ENCODE measurements around the gene CLPSL1.

Gene CLPSL1

DNA sequence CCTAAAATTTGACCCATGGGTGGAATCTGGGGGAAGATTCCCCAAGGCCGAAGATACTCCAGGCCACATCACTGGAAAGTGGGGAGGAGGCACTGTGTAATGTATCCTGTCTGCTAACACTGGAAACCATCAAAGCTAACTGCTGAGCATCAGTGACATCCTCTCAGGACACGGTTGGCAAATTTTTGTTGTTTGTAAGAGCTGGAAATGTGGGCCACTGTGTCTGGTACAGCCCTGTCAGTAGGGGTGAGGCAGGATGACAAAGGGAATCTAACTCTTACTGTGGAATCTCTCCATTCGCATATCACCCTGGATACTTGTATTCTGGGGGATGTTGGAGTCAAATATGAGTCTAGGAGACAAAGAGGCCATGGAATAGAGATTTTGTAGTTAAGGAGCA lies 21.4 kb upstream of the CLPSL1 start:
- DNase-seq = no peak

GRCh38 chr6:35765739-35766138 lies 15.1 kb upstream of the CLPSL1 start:
- DNase-seq = no peak

DNA sequence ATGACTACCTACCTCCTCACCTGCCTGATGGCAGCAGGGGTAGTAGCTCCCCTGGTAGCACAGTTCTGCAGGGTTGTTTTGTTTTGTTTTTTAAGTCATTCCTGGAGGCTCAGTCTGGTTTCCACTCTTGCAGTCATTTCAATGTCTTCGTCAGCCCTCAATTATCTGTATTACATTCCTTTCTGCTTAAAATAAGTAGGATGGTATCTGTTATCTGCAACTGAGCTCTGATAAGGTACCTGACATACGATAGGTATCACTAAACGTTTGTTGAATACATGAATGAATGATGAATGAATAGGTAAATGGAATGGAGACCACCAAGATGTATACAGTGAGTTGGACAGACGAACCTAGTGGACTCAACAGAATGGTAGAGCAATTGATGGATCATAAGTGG lies 11.6 kb upstream of the CLPSL1 start:
- no peak for DNase-seq

- DNase-seq = no peak
These were observed 9.5 kb upstream of the CLPSL1 start for GRCh38 chr6:35771343-35771627.

DNA sequence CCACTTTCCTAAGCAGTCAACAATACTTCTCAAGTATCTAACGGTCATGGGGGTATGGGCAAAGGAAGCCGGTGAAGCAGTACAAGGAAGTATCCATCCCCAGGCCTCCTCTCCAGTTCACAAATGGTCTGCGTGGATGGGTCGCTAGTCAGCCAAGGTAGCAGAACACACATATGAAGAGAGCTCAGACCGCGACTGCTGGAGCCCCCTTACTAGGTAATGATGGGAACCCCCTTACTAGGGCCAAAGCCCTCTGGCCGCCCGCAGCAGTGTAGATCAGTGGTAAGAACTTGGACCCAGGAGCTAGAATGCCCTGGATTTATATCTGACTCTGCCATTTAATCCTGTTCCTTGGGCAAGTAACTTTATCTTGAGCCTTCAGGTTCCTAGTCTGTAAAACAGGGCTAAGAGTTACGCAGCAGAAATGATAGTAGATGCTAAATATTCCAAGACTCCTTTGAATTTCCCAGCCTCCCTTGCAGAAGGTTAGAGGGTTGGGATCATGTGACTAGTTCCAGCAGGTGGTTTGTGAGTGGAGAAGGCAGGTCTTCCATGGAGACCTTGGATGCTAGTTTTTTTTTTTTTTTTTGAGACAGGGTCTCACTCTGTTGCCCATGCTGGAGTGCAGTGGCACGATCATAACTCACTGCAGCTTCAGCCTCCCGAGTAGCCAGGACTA lies 6.6 kb upstream of the CLPSL1 start:
- no peak for DNase-seq

DNA sequence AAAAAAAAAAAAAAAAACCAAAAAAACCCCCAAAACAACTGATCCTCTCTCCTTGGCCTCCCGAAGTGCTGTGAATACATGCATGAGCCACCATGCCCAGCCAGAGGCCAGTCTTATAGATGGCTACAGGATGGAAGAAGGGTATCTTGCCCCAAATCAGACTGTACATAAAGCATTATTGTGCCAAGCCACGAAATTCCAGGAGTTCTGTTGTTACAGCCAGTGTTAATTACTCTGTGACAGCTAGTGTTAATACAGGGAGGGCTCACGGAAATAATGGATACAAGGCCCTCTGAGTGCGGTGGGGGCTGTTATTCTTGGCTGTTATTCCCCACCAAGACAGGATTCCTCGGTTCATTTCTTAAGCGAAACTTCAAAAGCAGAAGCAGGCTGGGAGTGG lies 5.8 kb upstream of the CLPSL1 start:
- no peak for DNase-seq

DNA sequence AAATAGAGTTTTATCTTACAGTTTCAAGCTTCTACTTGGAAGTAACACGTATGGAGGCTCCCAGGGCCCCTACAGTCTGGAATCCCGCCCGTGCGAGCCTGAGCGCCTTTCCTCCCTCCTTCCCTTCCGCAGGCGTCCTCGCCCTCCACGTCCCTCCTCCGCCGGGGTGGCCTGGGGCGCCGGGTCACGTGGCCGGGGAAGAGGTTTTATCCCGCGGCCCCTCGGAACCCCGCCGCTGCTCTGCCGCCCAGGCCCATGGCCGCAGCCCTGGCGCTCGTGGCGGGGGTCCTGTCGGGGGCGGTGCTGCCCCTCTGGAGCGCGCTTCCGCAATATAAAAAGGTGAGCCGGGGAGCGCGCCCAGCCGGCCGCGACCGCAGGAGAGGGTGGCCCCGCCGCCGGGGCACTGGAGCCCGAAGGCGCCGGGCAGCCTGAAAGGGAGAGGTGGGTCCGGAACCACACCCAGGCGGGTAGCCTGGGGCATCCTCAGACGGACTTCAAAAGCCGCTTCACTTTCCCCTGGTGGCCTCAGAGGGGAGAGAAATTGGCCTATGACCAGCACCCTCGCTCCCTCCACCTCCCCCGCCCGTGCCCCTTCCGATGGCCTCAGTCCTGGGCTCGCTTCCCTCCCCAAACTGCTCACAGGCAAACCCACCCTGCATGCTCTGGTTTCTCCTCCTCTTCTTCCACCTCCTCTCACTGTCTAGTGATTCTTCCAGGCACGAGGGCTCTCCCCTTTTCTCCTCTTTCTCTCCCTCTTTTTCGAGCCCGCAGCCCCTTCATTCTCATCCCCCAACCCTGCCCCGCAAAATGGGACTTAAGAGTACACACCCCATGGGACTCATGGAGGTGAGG lies 4.2 kb upstream of the CLPSL1 start, which contains the start of gene CLPSL2:
CLPSL2 (plus strand) TSS at position 235 of the 852 bp plus-strand sequence; CDS start at position 256, 21 bp downstream.
- DNase-seq = no peak

- DNase-seq = no peak
These were observed 3.3 kb upstream of the CLPSL1 start for GRCh38 chr6:35777356-35778102.

DNA sequence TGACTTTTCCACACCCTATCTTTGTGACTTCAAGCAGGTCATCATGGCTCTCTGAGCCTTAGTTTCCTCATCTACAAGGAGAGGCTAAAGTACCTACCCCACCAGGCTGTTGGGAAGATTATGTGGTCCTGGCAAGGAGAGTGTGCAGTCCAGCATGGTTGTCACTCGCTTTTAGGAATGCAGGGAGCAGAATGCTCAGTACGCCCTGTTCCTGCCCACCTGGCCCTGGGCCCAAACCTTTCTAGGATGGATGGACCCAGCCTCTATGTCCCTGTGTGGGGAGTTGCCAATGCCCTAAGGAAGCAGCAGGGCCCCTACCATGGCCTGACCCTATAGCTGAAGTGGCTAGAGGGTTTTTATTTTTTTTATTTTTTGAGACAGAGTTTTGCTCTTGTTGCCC lies 2.4 kb upstream of the CLPSL1 start:
- no peak for DNase-seq

- no peak for DNase-seq
These were observed 471 bp downstream of the CLPSL1 start for GRCh38 chr6:35781290-35781689.

DNA sequence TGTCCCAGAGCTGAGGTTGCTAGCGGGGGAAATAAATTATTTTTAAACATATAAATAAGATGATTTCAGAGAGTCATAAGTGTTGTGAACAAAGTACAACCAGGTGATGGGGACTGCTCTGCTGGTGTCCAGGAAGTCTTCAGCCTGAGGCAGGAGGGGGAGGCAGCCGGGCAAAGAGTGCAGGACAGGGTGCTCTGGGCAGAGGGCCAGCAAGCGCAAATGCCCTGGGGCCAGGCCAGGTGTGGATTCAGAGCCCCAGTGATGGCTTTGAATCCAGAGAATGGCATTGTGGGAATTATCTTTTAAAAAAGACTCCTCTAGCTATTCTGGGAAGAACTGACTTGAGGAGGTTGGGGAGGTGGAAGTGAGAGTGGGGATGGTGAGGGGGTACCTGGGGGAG lies 1.6 kb downstream of the CLPSL1 start:
- DNase-seq = no peak

- DNase-seq = no peak
These were observed 3.4 kb downstream of the CLPSL1 start for GRCh38 chr6:35784200-35784599.

DNA sequence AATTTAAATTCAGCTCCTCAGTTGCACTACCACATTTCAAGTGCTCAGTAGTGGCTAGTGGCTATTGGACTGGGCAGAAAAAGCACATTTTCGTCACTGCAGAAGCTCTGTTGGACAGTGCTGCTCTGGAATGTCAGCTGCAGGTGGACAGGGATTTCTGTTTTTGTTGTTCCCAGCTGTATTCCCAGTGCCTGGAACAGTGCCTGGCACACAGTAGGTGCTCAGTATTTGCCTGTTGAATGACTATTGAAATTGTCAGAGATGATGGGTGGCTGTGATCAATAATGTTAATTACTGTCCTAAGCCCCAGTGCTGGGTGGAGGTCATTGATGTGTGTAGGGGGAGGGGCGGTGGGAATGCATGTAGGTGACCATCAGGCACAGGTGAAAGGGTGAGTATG lies 5.5 kb downstream of the CLPSL1 start:
- no peak for DNase-seq

- no peak for DNase-seq
These were observed 6.0 kb downstream of the CLPSL1 start for GRCh38 chr6:35786810-35787209.

- no peak for DNase-seq
These were observed 6.7 kb downstream of the CLPSL1 start for GRCh38 chr6:35787266-35788218.

- DNase-seq = no peak
These were observed 7.7 kb downstream of the CLPSL1 start for GRCh38 chr6:35788423-35788982.

- no peak for DNase-seq
These were observed 9.9 kb downstream of the CLPSL1 start for GRCh38 chr6:35790683-35791082.

DNA sequence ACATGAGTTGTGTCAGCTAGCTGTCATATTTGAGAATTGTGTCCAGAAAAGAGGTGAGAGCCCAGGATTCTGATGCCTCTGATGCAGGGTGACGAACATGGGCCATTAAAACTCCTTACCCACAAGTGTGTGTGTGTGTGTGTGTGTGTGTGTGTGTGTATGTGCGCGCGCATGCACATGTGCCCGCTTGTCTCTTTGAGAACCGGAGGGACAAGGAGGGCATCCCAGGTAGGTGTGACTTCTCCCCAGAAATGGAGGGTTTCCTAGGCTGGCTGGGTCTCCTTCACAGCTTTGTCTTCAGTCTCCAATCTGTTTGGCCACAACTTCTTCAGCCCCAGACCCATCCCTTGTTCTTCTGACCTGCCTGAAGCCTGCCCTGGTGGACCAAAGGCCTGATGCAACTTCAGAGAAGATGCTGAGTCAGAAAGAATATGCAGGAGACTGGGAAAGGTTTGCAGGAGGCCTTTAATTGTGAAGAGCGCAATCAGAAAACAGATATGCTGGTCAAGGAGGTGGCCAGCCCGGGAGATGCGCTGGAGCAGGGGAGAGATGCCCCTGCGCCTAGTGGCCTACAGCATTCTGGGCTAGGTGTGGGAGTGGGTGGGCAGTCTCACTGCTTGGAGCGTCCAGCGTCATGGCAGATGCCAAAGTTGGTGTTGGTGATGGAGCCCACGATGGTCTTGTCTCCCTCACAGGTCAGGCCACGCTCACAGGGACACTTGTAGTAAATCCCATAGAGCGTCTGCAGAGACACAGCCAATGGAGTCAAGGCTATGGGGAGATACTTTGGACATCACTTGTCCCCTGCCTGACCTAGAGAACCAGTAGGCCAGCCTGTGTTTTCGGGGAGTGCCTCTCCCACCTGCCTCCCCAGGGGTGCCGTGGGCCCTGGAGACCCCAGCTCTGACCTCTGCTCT lies 14.0 kb downstream of the CLPSL1 start:
- no peak for DNase-seq

GRCh38 chr6:35795453-35796071 lies 14.7 kb downstream of the CLPSL1 start:
- no peak for DNase-seq

- no peak for DNase-seq
These were observed 15.4 kb downstream of the CLPSL1 start for GRCh38 chr6:35796236-35796635.
